GM19025 (cell line): ENCODE data around the gene GCDH.

ENCODE experiments used
- ATAC-seq: cut with Tn5 transposase; IDR thresholded peaks from one replicate; pipeline ENCODE4 v1.9.1; 2021; ENCODE audit warnings: mild to moderate bottlenecking, low read depth, moderate library complexity; ENCODE audit not compliant: unreplicated experiment

GCDH gene

GRCh38 chr19:12872255-12872654, 18.7 kb upstream of the GCDH start:
- no peak for ATAC-seq

GRCh38 chr19:12872941-12873890, 17.7 kb upstream of the GCDH start:
- ATAC-seq = no peak

GRCh38 chr19:12873891-12874745, 16.8 kb upstream of the GCDH start:
- ATAC-seq = no peak

GRCh38 chr19:12875086-12875485, 15.9 kb upstream of the GCDH start:
- ATAC-seq = no peak

- no peak for ATAC-seq
Measured at GRCh38 chr19:12880551-12881171, 10.3 kb upstream of the GCDH start.

- ATAC-seq = peak; percentile 83
Measured at GRCh38 chr19:12881172-12881808, 9.7 kb upstream of the GCDH start, which contains the start of gene DNASE2. DNASE2 (minus strand) TSS chr19:12881449; CDS start chr19:12881375, 74 bp downstream.

- ATAC-seq = no peak
Measured at GRCh38 chr19:12882589-12882988, 8.4 kb upstream of the GCDH start.

GRCh38 chr19:12884202-12884601, 6.8 kb upstream of the GCDH start:
- no peak for ATAC-seq

GRCh38 chr19:12884627-12884925, 6.4 kb upstream of the GCDH start:
- no peak for ATAC-seq

- ATAC-seq = no peak
Measured at GRCh38 chr19:12884926-12885748, 5.8 kb upstream of the GCDH start.

GRCh38 chr19:12885749-12886650, 5.0 kb upstream of the GCDH start:
- no peak for ATAC-seq

- no peak for ATAC-seq
Measured at GRCh38 chr19:12886651-12886968, 4.3 kb upstream of the GCDH start.

GRCh38 chr19:12886969-12887747, 3.8 kb upstream of the GCDH start, which contains the start of gene KLF1:
KLF1 (minus strand) TSS chr19:12887201; CDS start chr19:12887140, 61 bp downstream.
- ATAC-seq = no peak

GRCh38 chr19:12888006-12888603, 2.9 kb upstream of the GCDH start:
- no peak for ATAC-seq

GRCh38 chr19:12890299-12890786, 617 bp upstream of the GCDH start:
- ATAC-seq = peak; percentile 1

GRCh38 chr19:12891553-12892021, 627 bp downstream of the GCDH start:
- ATAC-seq = no peak

- ATAC-seq = no peak
Measured at GRCh38 chr19:12893582-12893981, 2.6 kb downstream of the GCDH start.
